ENCODE results near the gene UMAD1.
A peak's percentile ranks its signal among the peaks of the same experiment; 100 is the strongest.

UMAD1 gene

DNA sequence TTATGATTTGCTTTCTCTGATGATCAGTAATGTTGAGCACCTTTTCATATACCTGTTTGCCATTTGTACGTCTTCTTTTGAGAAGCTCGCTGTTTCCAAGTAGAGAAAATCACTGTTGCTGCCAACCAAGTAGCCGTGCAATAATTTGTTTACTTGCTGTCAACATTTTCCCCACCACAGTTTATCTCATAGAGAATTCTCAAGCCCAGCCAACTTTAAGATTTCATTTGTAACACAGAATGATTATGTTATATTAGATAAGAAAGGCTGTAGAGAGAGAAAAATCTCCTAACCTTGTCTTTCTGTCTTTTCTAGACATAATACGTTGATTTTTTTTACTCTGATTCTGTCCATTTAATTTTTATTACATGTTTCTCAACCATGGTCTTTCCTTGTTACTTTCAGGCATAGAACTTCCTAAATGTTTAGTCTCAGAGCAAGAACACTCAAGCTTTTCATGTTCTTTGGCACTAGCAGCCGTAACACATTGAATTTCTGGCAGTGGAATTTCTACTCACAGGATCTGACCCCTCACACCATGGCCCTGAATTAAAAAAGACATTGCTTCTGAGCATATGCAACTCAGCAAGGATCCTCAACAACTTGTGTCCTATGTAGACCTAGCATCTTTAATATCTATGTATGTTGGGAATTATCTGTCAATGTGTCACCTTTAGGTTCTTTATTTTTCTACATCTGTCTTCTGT, 54.7 kb downstream of the UMAD1 start:
- H3K4me1 Mint-ChIP-seq, result peaks cover 9% of the 10 kb centered on the region
- no peak overlapping the region for H3K27ac Mint-ChIP-seq
- ATAC-seq (no peak), DNase-seq (ENCODE audit: low spot score in 2 of 2) (no peak)
- no peaks in the 10 kb centered on the region for H3K36me3 Mint-ChIP-seq
- H3K9me3 Mint-ChIP-seq, result peaks cover 5% of the 10 kb centered on the region
- H3K4me3 Mint-ChIP-seq, result no peak overlapping the region

- no peak for ATAC-seq
- peaks cover 5% of the 10 kb centered on the region for H3K9me3 Mint-ChIP-seq
Observed at GRCh38 chr7:7696458-7697119, 56.0 kb downstream of the UMAD1 start.

GRCh38 chr7:7698930-7699329, 58.4 kb downstream of the UMAD1 start:
- Mint-ChIP-seq H3K36me3 (no peaks in the 10 kb centered on the region), H3K4me1 (peaks cover 15% of the 10 kb centered on the region), H3K4me3 (no peak overlapping the region), H3K27ac (no peak overlapping the region), H3K9me3 (peaks cover 5% of the 10 kb centered on the region)
- DNase-seq (ENCODE audit: low spot score in 2 of 2), result no peak
- no peak for ATAC-seq

More at GRCh38 chr7:7696458-7697119, 56.0 kb downstream of the UMAD1 start:
- Mint-ChIP-seq H3K4me3 (no peak overlapping the region), H3K36me3 (no peaks in the 10 kb centered on the region), H3K4me1 (peaks cover 11% of the 10 kb centered on the region), H3K27ac (no peak overlapping the region)
- no peak for DNase-seq (ENCODE audit: low spot score in 2 of 2)

DNA sequence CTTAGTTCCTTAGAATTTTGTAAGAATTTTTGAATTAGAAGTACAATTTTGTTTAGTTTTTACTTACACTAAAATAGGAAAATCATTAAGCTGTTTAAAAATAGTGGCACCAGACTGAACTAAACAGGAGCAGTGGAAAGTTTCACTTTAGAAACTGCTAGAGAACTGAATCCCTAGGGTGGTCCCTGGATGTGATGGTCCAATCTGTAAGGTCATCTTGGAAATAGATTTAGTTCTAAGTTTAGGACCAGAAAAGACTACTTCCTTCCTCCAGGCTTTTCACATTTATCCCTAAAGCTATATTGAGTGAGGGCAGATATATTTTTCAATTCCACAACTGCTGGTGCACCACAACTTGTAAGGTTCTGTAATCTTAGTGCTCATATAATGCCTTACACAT, 58.8 kb downstream of the UMAD1 start:
- DNase-seq (ENCODE audit: low spot score in 2 of 2) (no peak), ATAC-seq (no peak)
- H3K9me3 Mint-ChIP-seq, result peaks cover 4% of the 10 kb centered on the region
- H3K4me1 Mint-ChIP-seq, result peaks cover 15% of the 10 kb centered on the region
- H3K27ac Mint-ChIP-seq, result no peak overlapping the region
- H3K36me3 Mint-ChIP-seq, result no peaks in the 10 kb centered on the region
- H3K4me3 Mint-ChIP-seq, result no peak overlapping the region

GRCh38 chr7:7699970-7700369, 59.4 kb downstream of the UMAD1 start:
- no peaks in the 10 kb centered on the region for H3K9me3 Mint-ChIP-seq
- peaks cover 15% of the 10 kb centered on the region for H3K4me1 Mint-ChIP-seq
- H3K27ac Mint-ChIP-seq, result no peak overlapping the region
- H3K4me3 Mint-ChIP-seq, result no peak overlapping the region
- H3K36me3 Mint-ChIP-seq, result no peaks in the 10 kb centered on the region
- DNase-seq (ENCODE audit: low spot score in 2 of 2) (no peak), ATAC-seq (no peak)

GRCh38 chr7:7701527-7701926, 61.0 kb downstream of the UMAD1 start:
- DNase-seq (ENCODE audit: low spot score in 2 of 2) (no peak), ATAC-seq (no peak)
- Mint-ChIP-seq H3K36me3 (no peaks in the 10 kb centered on the region), H3K9me3 (no peaks in the 10 kb centered on the region), H3K27ac (no peak overlapping the region), H3K4me3 (no peak overlapping the region), H3K4me1 (peaks cover 22% of the 10 kb centered on the region)

DNA sequence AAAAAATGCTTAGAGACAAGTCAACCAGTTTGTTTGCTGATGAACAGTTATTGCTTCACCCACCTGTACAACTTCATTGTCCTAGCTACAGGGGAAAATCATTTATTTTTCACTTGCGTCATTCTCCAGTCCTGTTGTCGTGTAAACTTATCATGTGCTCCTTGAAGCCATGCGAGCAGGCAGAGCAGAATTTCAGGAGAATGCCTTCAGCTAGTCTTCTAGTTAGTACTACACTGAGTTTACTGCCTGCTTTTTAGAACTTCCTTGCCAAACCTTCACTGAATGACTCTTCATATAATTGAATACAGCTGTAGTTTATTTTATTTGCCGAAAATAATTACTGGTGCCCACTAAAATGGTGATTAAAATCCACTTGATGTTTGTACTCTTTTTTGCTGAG, 62.3 kb downstream of the UMAD1 start:
- ATAC-seq (no peak), DNase-seq (ENCODE audit: low spot score in 2 of 2) (no peak)
- Mint-ChIP-seq H3K4me3 (no peak overlapping the region), H3K9me3 (no peaks in the 10 kb centered on the region), H3K4me1 (peaks cover 22% of the 10 kb centered on the region), H3K36me3 (no peaks in the 10 kb centered on the region), H3K27ac (no peak overlapping the region)

- H3K36me3 Mint-ChIP-seq, result no peaks in the 10 kb centered on the region
- no peaks in the 10 kb centered on the region for H3K9me3 Mint-ChIP-seq
- no peak overlapping the region for H3K27ac Mint-ChIP-seq
- ATAC-seq, result no peak
- H3K4me3 Mint-ChIP-seq, result no peak overlapping the region
- H3K4me1 Mint-ChIP-seq, result peaks cover 22% of the 10 kb centered on the region
- no peak for DNase-seq (ENCODE audit: low spot score in 2 of 2)
Observed at GRCh38 chr7:7703427-7703826, 62.9 kb downstream of the UMAD1 start.

- H3K27ac Mint-ChIP-seq, result no peak overlapping the region
- peaks cover 26% of the 10 kb centered on the region for H3K4me1 Mint-ChIP-seq
- DNase-seq (ENCODE audit: low spot score in 2 of 2) (no peak), ATAC-seq (no peak)
- H3K4me3 Mint-ChIP-seq, result no peak overlapping the region
- H3K36me3 Mint-ChIP-seq, result no peaks in the 10 kb centered on the region
- no peaks in the 10 kb centered on the region for H3K9me3 Mint-ChIP-seq
Observed at GRCh38 chr7:7704867-7705266, 64.3 kb downstream of the UMAD1 start.

DNA sequence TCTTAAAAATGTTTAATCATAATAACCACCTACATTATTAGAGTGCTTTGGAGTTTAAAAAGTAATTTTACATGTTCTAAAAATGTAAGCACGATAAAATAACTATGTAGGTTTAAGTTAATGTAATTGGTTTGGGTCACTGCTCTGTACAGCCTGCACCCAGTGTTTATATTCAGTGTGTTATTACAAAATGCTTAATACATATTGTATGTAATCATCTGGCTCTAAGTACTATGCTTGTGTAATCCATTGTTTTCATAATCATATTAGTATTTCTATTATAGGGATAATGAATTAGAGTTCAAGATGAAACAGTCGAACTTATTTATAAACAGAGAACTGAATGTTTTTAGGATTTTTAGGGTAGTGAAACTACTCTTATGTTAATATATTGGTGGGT, 64.8 kb downstream of the UMAD1 start:
- Mint-ChIP-seq H3K4me1 (peaks cover 28% of the 10 kb centered on the region), H3K4me3 (no peak overlapping the region), H3K9me3 (no peaks in the 10 kb centered on the region), H3K27ac (no peak overlapping the region), H3K36me3 (no peaks in the 10 kb centered on the region)
- ATAC-seq (no peak), DNase-seq (ENCODE audit: low spot score in 2 of 2) (no peak)

GRCh38 chr7:7706101-7706511, 65.6 kb downstream of the UMAD1 start:
- Mint-ChIP-seq H3K36me3 (no peaks in the 10 kb centered on the region), H3K9me3 (no peaks in the 10 kb centered on the region), H3K27ac (peak overlapping the region; percentile 7), H3K4me3 (no peak overlapping the region), H3K4me1 (peaks cover 28% of the 10 kb centered on the region)
- DNase-seq (ENCODE audit: low spot score in 2 of 2) (no peak), ATAC-seq (peak; percentile 39)

GRCh38 chr7:7706556-7707172, 66.1 kb downstream of the UMAD1 start:
- peak overlapping the region; percentile 7 for H3K27ac Mint-ChIP-seq
- ATAC-seq (no peak), DNase-seq (ENCODE audit: low spot score in 2 of 2) (no peak)
- no peak overlapping the region for H3K4me3 Mint-ChIP-seq
- no peaks in the 10 kb centered on the region for H3K9me3 Mint-ChIP-seq
- H3K4me1 Mint-ChIP-seq, result peaks cover 25% of the 10 kb centered on the region
- no peaks in the 10 kb centered on the region for H3K36me3 Mint-ChIP-seq

DNA sequence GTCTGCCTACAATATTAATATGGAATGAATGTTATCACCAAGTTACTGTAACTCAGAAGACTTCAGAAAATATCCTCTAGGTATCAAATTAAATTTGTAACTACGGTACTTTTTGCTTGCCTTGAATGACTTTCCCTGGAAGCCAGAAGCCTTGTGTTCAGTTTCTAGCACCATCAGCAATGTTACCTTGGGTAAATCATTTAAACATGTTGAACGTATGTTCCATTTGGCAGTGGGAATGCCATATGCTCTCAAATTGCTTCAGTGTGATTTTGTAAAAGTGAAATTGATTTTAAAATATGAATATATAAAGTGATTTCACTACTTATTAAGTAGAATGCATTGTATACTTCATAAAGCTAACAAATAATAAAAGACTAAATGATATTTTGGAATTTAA, 66.7 kb downstream of the UMAD1 start:
- no peak for ATAC-seq
- Mint-ChIP-seq H3K4me1 (peaks cover 22% of the 10 kb centered on the region), H3K36me3 (no peaks in the 10 kb centered on the region)

DNA sequence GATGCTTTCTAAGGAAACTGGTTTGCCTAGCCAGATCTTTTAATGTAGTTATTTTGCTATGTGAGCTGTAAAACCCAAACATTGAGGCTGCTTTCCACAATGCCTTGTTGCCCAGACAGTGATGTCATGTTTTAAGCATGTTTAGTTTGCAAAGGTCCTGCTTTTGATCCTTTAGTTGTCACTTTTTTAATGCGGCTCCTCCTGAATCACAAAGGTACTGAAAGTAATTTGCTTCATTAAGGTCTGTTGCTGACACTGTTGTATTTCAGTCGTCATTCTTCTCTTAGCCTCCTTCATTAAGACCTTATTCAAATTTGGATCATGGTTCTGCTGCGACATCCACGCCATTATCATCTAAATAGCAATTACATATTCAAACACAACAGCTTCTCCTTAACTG, 67.3 kb downstream of the UMAD1 start:
- Mint-ChIP-seq H3K27ac (no peak overlapping the region), H3K4me1 (peaks cover 22% of the 10 kb centered on the region), H3K9me3 (no peaks in the 10 kb centered on the region), H3K36me3 (no peaks in the 10 kb centered on the region), H3K4me3 (no peak overlapping the region)
- no peak for ATAC-seq
- DNase-seq (ENCODE audit: low spot score in 2 of 2), result no peak

More for the DNA sequence above, 66.7 kb downstream of the UMAD1 start:
- Mint-ChIP-seq H3K4me3 (no peak overlapping the region), H3K9me3 (no peaks in the 10 kb centered on the region), H3K27ac (no peak overlapping the region)
- DNase-seq (ENCODE audit: low spot score in 2 of 2), result no peak

DNA sequence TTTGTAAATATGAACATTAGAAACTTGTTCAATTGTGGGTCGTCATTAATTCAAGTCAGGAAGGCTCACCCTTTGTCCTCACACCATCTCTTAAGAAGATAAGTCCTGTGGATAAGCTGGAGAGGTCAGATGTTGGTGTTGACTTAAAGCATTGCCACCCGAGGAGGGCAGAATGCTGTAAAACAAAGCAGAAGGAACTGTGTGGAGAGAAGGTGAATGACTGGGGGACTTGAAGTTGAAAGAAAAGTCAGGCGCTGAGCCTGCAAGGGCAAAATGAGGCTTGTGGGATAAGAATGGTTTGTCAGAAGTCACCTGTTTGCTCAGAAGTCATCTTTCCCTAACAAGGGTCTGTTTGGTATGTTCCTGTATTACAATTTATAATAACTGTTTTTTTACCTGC, 68.7 kb downstream of the UMAD1 start:
- Mint-ChIP-seq H3K9me3 (no peaks in the 10 kb centered on the region), H3K4me1 (peaks cover 22% of the 10 kb centered on the region), H3K36me3 (no peaks in the 10 kb centered on the region), H3K4me3 (no peak overlapping the region), H3K27ac (peak overlapping the region; percentile 6)
- no peak for ATAC-seq
- DNase-seq (ENCODE audit: low spot score in 2 of 2), result no peak

- no peak overlapping the region for H3K4me3 Mint-ChIP-seq
- H3K27ac Mint-ChIP-seq, result no peak overlapping the region
Observed at GRCh38 chr7:7710469-7710868, 69.9 kb downstream of the UMAD1 start.

More at GRCh38 chr7:7710469-7710868, 69.9 kb downstream of the UMAD1 start:
- Mint-ChIP-seq H3K9me3 (no peaks in the 10 kb centered on the region), H3K4me1 (peaks cover 22% of the 10 kb centered on the region), H3K36me3 (no peaks in the 10 kb centered on the region)
- ATAC-seq (no peak), DNase-seq (ENCODE audit: low spot score in 2 of 2) (no peak)

Measured in stimulated activated effector memory CD8-positive, alpha-beta T cell treated with anti-CD3 and anti-CD28 coated beads, Interleukin-12 subunit alpha, Interleukin-12 subunit beta, amount 100 ng/mL, for 72 hours (primary cell).